Brain pericyte (primary cell): ENCODE measurements around the gene NDUFA7.
"Not testable (repeated sequence)": the region's sequence is repeated elsewhere in the genome, so short reads cannot be mapped to it uniquely, and the experiment has no call there.

ENCODE experiments used
- DNase-seq: peaks from one replicate; pipeline ENCODE4 v3.0.0-alpha.2; 2012; ENCODE audit warnings: low read depth, low spot score

Gene NDUFA7

GRCh38 chr19:8264248-8264647, 56.9 kb downstream of the NDUFA7 start:
- DNase-seq, result not testable (repeated sequence)

- DNase-seq, result no peak
Measured at GRCh38 chr19:8262431-8262830, 58.7 kb downstream of the NDUFA7 start.

GRCh38 chr19:8261881-8262280, 59.3 kb downstream of the NDUFA7 start:
- no peak for DNase-seq

DNA sequence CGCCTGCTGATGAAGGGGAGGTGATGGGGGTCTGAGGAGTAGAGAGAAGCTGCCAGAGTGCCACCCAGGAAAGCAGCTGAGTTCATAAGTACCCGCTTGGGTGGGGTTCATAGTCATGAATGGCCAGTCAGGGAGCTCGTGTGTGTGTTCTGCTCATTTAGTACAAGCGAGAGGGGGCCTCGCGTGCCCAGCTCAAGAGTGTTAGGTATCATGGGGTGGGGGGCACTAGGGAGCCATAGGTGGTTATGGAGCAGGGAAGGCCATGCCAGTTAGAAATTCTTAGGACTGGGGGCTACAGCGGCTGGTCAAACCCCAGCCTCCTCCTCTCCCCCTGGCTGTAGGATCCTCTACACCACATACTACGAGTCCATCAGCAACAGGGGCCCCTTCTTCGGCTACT, 59.8 kb downstream of the NDUFA7 start:
- DNase-seq, result no peak
